Trophoblast cell (in vitro differentiated cells and primary cell): Measurements from ENCODE around the gene TAAR5.
"Not testable (repeated sequence)": the region's sequence is repeated elsewhere in the genome, so short reads cannot be mapped to it uniquely, and the experiment has no call there.

ENCODE experiments used
- DNase-seq, 2 donors: peaks; one replicate each; pipeline ENCODE4 v3.0.0-alpha.2; 2016
- H2AFZ ChIP-seq: 2 replicates; pipeline ENCODE4 v1.6.1; 2013; ENCODE audit warnings: low read length, moderate library complexity, mild to moderate bottlenecking; ENCODE audit not compliant: insufficient read depth, poor library complexity
- H2AK5ac ChIP-seq: 2 replicates; pipeline ENCODE4 v1.6.1; 2013; ENCODE audit warnings: mild to moderate bottlenecking, low read length
- H2BK120ac ChIP-seq: 2 replicates; pipeline ENCODE4 v1.6.1; 2013; ENCODE audit warnings: low read length, mild to moderate bottlenecking, moderate library complexity; ENCODE audit not compliant: insufficient read depth, poor library complexity
- H2BK12ac ChIP-seq: 2 replicates; pipeline ENCODE4 v1.6.1; 2013; ENCODE audit warnings: mild to moderate bottlenecking, low read length, moderate library complexity
- H2BK5ac ChIP-seq: 2 replicates; pipeline ENCODE4 v1.6.1; 2013; ENCODE audit warnings: low read length, low read depth, moderate library complexity, mild to moderate bottlenecking; ENCODE audit not compliant: poor library complexity
- H3K14ac ChIP-seq: 2 replicates; pipeline ENCODE4 v1.6.1; 2013; ENCODE audit warnings: mild to moderate bottlenecking, low read length
- H3K18ac ChIP-seq: 2 replicates; pipeline ENCODE4 v1.6.1; 2013; ENCODE audit warnings: mild to moderate bottlenecking, low read length
- H3K23ac ChIP-seq: 2 replicates; pipeline ENCODE4 v1.6.1; 2013; ENCODE audit warnings: low read length
- H3K27ac ChIP-seq: 2 replicates; pipeline ENCODE4 v1.5.1; 2013; ENCODE audit warnings: low read depth, mild to moderate bottlenecking, inconsistent platforms, low read length, moderate library complexity
- H3K27me3 ChIP-seq: 2 replicates; pipeline ENCODE4 v1.6.1; 2013; ENCODE audit warnings: inconsistent platforms, mild to moderate bottlenecking, low read length, moderate library complexity; ENCODE audit not compliant: insufficient read depth
- H3K36me3 ChIP-seq, 2 experiments: 1 replicate in 1 of 2; 2 replicates in 1 of 2; pipeline ENCODE4 v1.6.1; 2013; ENCODE audit warnings: low read length in 2 of 2, mild to moderate bottlenecking in 2 of 2, moderate library complexity in 1 of 2; ENCODE audit not compliant: insufficient read depth in 2 of 2, control insufficient read depth in 1 of 2
- H3K4ac ChIP-seq: 2 replicates; pipeline ENCODE4 v1.6.1; 2013; ENCODE audit warnings: low read depth, mild to moderate bottlenecking, low read length, moderate library complexity
- H3K4me1 ChIP-seq, 2 experiments: 1 replicate in 1 of 2; 2 replicates in 1 of 2; pipeline ENCODE4 v1.6.1; 2013; ENCODE audit warnings: low read length in 2 of 2, mild to moderate bottlenecking in 2 of 2, moderate library complexity in 1 of 2; ENCODE audit not compliant: insufficient read depth in 2 of 2, control insufficient read depth in 1 of 2
- H3K4me2 ChIP-seq: 2 replicates; pipeline ENCODE4 v1.6.1; 2013; ENCODE audit warnings: inconsistent platforms, mild to moderate bottlenecking, low read length, moderate library complexity
- H3K4me3 ChIP-seq: 2 replicates; pipeline ENCODE4 v1.5.1; 2013; ENCODE audit warnings: mild to moderate bottlenecking, low read depth, low read length, inconsistent platforms
- H3K79me1 ChIP-seq: one replicate; pipeline ENCODE4 v1.6.1; 2013; ENCODE audit warnings: low read length
- H3K79me2 ChIP-seq: 2 replicates; pipeline ENCODE4 v1.6.1; 2013; ENCODE audit warnings: low read length, mild to moderate bottlenecking; ENCODE audit not compliant: control insufficient read depth, insufficient read depth, poor library complexity
- H3K9ac ChIP-seq: 2 replicates; pipeline ENCODE4 v1.6.1; 2013; ENCODE audit warnings: mild to moderate bottlenecking, low read length
- H3K9me3 ChIP-seq: 2 replicates; pipeline ENCODE4 v1.6.1; 2013; ENCODE audit warnings: low read depth, mild to moderate bottlenecking, control low read depth, inconsistent platforms, low read length; ENCODE audit not compliant: insufficient read depth
- H4K12ac ChIP-seq: 2 replicates; pipeline ENCODE4 v1.6.1; 2013; ENCODE audit warnings: low read depth, mild to moderate bottlenecking, low read length, moderate library complexity
- H4K8ac ChIP-seq: 2 replicates; pipeline ENCODE4 v1.6.1; 2013; ENCODE audit warnings: low read depth, mild to moderate bottlenecking, low read length, moderate library complexity
- H4K91ac ChIP-seq: one replicate; pipeline ENCODE4 v1.6.1; 2013; ENCODE audit warnings: low read depth, mild to moderate bottlenecking, low read length, moderate library complexity
- WGBS: extraction: QIAGEN DNeasy Blood & Tissue Kit; methylation state at CpG from one replicate; pipeline ENCODE4 v1.1.7; 2013; ENCODE audit warnings: missing lambda C conversion rate; ENCODE audit not compliant: insufficient read length, insufficient coverage; ENCODE audit errors: extremely low coverage; 5-methylcytosine and 5-hydroxymethylcytosine counted together

TAAR5 gene

DNA sequence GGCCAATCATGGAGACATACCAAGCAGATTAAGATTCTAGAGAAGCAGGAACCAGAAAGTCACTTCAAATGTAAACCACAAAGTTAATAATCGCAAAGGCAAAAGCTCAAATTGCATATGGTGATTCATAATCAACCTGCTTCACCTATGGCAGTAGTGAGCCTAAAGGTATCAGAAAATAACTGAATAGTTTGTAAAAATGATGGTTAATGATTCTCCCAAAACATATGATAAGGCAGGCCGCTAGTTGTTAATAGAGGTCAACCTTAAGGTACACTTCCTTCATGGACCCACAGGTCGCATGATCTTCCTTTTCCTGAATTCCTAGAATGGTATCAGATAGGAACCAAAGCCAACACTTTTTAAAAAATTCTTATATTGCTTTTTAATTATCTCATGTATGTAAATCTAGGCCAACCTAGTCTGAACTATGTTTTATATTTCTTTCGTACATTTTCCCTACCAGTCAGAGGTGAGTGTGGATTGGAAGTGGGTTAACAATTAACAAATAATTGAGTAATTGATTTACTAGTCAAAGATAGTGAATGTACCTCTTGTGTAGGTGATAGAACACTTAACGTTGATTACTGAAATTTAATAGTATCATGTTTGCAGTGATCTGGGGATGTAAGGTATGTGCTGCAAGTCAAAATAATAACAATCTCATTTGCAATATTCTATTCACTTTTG lies 18.1 kb upstream of the TAAR5 start:
- Histone ChIP-seq H3K18ac (no peak overlapping the region), H2BK120ac (no peak overlapping the region), H2AK5ac (no peak overlapping the region), H3K27me3 (no peaks in the 10 kb centered on the region), H2AFZ (no peak overlapping the region), H3K27ac (no peak overlapping the region), H3K79me1 (no peaks in the 10 kb centered on the region), H3K14ac (no peak overlapping the region), H3K4me1 (no peaks in the 10 kb centered on the region), H4K91ac (no peak overlapping the region), H4K8ac (no peak overlapping the region), H4K12ac (no peak overlapping the region), H2BK12ac (no peak overlapping the region), H3K4me3 (no peak overlapping the region), H2BK5ac (no peak overlapping the region), H3K4ac (no peak overlapping the region), H3K79me2 (no peaks in the 10 kb centered on the region), H3K23ac (no peak overlapping the region), H3K36me3 (no peaks in the 10 kb centered on the region), H3K9me3 (peaks cover 2% of the 10 kb centered on the region), H3K4me2 (no peak overlapping the region), H3K9ac (no peak overlapping the region)
- DNase-seq, result no peak
- WGBS, result no CpG with 5 or more reads among the region's 5 CpGs

DNA sequence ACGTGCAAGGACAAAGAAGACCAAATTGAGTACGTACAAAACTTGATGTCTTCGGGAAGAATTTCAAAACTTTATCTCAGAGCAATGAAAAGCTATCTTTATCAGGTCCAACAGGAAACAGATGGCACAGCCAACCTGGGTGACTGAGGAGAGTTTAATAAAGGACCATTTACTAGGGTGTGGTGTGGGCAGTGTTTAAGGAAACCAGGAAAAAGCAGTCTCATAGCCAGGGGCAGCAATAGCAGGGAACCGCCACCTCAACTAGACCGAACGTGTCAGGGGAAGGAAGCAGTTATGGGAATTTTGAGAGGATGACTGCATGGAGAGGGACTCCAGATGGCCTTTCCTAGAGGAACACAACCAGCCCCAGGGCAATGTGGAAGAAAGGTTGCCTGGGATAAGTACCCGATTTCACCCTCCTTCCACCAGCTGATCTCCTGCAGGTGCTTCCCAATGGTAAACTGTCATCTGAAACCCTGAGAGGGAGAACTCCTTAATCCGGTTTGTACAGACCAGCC lies 15.2 kb upstream of the TAAR5 start:
- H2BK12ac ChIP-seq, result no peak overlapping the region
- no peak overlapping the region for H3K4ac ChIP-seq
- H3K79me1 ChIP-seq, result no peaks in the 10 kb centered on the region
- H3K27ac ChIP-seq, result no peak overlapping the region
- no peak overlapping the region for H3K18ac ChIP-seq
- H4K12ac ChIP-seq, result no peak overlapping the region
- no peaks in the 10 kb centered on the region for H3K4me1 ChIP-seq
- no peak overlapping the region for H2BK5ac ChIP-seq
- no CpG with 5 or more reads among the region's 8 CpGs for WGBS
- no peak overlapping the region for H2AK5ac ChIP-seq
- no peaks in the 10 kb centered on the region for H3K36me3 ChIP-seq
- no peak overlapping the region for H2AFZ ChIP-seq
- H3K23ac ChIP-seq, result no peak overlapping the region
- DNase-seq, result no peak
- H3K4me2 ChIP-seq, result no peak overlapping the region
- H3K27me3 ChIP-seq, result no peaks in the 10 kb centered on the region
- H3K9me3 ChIP-seq, result peaks cover 2% of the 10 kb centered on the region
- H3K4me3 ChIP-seq, result no peak overlapping the region
- no peak overlapping the region for H2BK120ac ChIP-seq
- H3K14ac ChIP-seq, result no peak overlapping the region
- no peak overlapping the region for H4K8ac ChIP-seq
- no peak overlapping the region for H4K91ac ChIP-seq
- no peak overlapping the region for H3K9ac ChIP-seq
- H3K79me2 ChIP-seq, result no peaks in the 10 kb centered on the region

DNA sequence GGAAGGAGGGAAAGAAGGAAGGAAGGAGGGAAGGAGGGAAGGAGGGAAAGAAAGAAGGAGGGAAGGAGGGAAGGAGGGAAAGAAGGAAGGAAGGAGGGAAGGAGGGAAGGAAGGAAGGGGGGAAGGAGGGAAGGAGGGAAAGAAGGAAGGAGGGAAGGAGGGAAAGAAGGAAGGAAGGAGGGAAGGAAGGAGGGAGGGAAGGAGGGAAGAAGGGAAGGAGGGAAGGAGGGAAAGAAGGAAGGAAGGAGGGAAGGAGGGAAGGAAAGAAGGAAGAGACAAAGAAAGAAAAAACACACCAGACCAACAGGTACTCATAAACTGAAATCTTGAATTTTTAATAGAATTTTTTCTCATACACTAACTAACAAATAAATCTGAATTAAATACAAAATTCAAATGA lies 11.4 kb upstream of the TAAR5 start:
- not testable (repeated sequence) for H3K4me3 ChIP-seq, H2AK5ac ChIP-seq, H2AFZ ChIP-seq, H3K14ac ChIP-seq, H3K79me2 ChIP-seq, H3K23ac ChIP-seq, H2BK5ac ChIP-seq, H3K36me3 ChIP-seq, H2BK120ac ChIP-seq, H3K79me1 ChIP-seq, H2BK12ac ChIP-seq, H3K4ac ChIP-seq, DNase-seq, H3K27me3 ChIP-seq, H3K27ac ChIP-seq, H3K18ac ChIP-seq, H3K9me3 ChIP-seq, H3K4me2 ChIP-seq, H4K91ac ChIP-seq, H4K8ac ChIP-seq, H3K4me1 ChIP-seq, H4K12ac ChIP-seq, H3K9ac ChIP-seq

DNA sequence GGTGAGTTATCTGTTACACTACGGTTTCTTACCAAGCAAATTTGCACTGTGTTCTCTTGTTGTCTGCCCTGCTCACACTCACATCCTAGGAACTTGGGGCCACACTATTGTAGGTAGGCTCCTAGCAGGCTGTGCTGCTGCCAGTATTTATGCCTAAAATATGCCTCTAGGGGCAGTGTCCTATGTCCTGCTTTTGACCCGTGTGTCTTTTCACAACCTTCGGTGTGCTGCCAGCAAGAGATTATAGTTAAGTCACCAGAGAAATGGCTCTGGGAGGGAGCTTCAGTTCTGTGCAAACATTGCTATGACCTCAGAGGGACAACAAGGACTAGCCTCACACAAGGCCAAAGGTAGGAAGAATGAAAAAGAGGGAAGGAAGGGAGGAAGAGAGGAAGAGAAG lies 8.9 kb upstream of the TAAR5 start:
- no peak overlapping the region for H3K4ac ChIP-seq
- no peaks in the 10 kb centered on the region for H3K27me3 ChIP-seq
- no peak overlapping the region for H3K4me3 ChIP-seq
- H3K4me2 ChIP-seq, result no peak overlapping the region
- H3K79me1 ChIP-seq, result no peaks in the 10 kb centered on the region
- H3K36me3 ChIP-seq, result no peaks in the 10 kb centered on the region
- no peak overlapping the region for H3K14ac ChIP-seq
- no peaks in the 10 kb centered on the region for H3K4me1 ChIP-seq
- WGBS, result no CpG with 5 or more reads among the region's 3 CpGs
- H2BK120ac ChIP-seq, result no peak overlapping the region
- H3K9me3 ChIP-seq, result no peaks in the 10 kb centered on the region
- H4K12ac ChIP-seq, result no peak overlapping the region
- H3K79me2 ChIP-seq, result no peaks in the 10 kb centered on the region
- no peak overlapping the region for H3K27ac ChIP-seq
- H2AK5ac ChIP-seq, result no peak overlapping the region
- no peak overlapping the region for H3K9ac ChIP-seq
- H2BK5ac ChIP-seq, result no peak overlapping the region
- no peak overlapping the region for H3K23ac ChIP-seq
- no peak overlapping the region for H2AFZ ChIP-seq
- no peak overlapping the region for H4K91ac ChIP-seq
- DNase-seq, result peak; percentile 10 to 50
- no peak overlapping the region for H2BK12ac ChIP-seq
- H4K8ac ChIP-seq, result no peak overlapping the region
- H3K18ac ChIP-seq, result no peak overlapping the region
